Prostate gland (tissue), 2 donors: ENCODE measurements around the gene SMIM24. TPM values are rescaled to one million over a fixed set of nuclear protein-coding genes. Genes with fewer than 3 reads are reported as not detected.
A peak's percentile ranks its signal among the peaks of the same experiment; 100 is the strongest.

ENCODE experiments used
- DNase-seq: peaks from one replicate; pipeline ENCODE4 v3.0.0-alpha.2; 2019; ENCODE audit warnings: low spot score
- H3K27ac ChIP-seq, 2 donors: fragments of 200-600 bp; sonication (generic); 2 replicates each; pipeline ENCODE4 v1.5.1; 2017 to 2019
- H3K27me3 ChIP-seq: fragments of 200-600 bp; sonication (generic); replicated peaks from 2 replicates; pipeline ENCODE4 v1.5.1; 2019; ENCODE audit not compliant: insufficient read depth
- H3K36me3 ChIP-seq, 2 donors: fragments of 200-600 bp; sonication (generic); 1 replicate in 1 of 2; 2 replicates in 1 of 2; pipeline versions ENCODE4 v1.5.1 to v1.8.1; 2017 to 2019
- H3K4me1 ChIP-seq: fragments of 200-600 bp; sonication (generic); replicated peaks from 2 replicates; pipeline ENCODE4 v1.5.1; 2019
- H3K4me3 ChIP-seq, 2 donors: fragments of 200-600 bp; sonication (generic); 2 replicates each; pipeline ENCODE4 v1.5.1; 2017 to 2019
- H3K9me3 ChIP-seq: fragments of 200-600 bp; sonication (generic); 2 replicates; pipeline ENCODE4 v1.5.1; 2017
- CTCF ChIP-seq, 4 experiments: fragments of 200-600 bp in 2 of 4; fragments of 450-650 bp in 2 of 4; sonication (generic) in 2 of 4; IDR thresholded peaks; 1 replicate in 3 of 4; 2 replicates in 1 of 4; pipeline ENCODE4 v1.5.1; 2016 to 2019; ENCODE audit warnings: antibody characterized with exemption in 4 of 4, mild to moderate bottlenecking in 2 of 4, moderate library complexity in 2 of 4
- POLR2A ChIP-seq: fragments of 450-650 bp; IDR thresholded peaks from one replicate; pipeline ENCODE4 v1.6.1; 2016; ENCODE audit warnings: antibody characterized with exemption, mild to moderate bottlenecking
- POLR2AphosphoS5 ChIP-seq: sonication (generic); formaldehyde crosslinking; IDR thresholded peaks from one replicate; pipeline ENCODE4 v1.6.1; 2017; ENCODE audit warnings: antibody characterized with exemption
- WGBS: methylation state at CpG from one replicate; pipeline ENCODE4 v1.1.5; 2018; 5-methylcytosine and 5-hydroxymethylcytosine counted together
- intact Hi-C: fragments of 100-400 bp; cut with DNase I; formaldehyde crosslinking; loops from one replicate; pipeline ENCODE4 v1.14.2; 2022
- total RNA-seq, 2 donors: library from RNA; depleted of rRNA; stranded (reverse); fragments of >200 nt; gene quantifications; one replicate each; pipeline ENCODE4 v1.1.0, GENCODE V29; 2016

SMIM24 gene
- total RNA-seq, 2 donors from 2014 or later = 0.32 to 1.6 TPM

DNA sequence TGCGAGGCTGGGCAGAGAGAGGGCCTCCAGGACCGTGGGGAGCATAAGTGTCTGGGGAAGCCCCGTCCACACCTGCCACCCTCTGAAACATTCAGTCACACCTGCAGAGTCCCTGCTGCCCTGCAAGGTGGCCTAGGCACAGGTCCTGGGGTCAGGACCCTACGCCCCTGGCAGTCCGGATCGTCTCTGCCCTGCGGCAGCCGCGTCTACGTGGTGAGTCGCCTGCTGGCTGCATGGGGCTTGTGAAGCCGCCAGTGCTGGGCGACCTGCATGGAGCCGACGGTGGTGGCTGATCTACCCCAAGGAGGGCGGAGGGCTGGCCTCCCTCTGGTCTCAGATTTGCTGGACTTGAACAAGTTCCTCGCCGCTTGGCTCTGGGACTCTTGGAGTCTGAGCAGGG lies 38.8 kb upstream of the SMIM24 start:
- intact Hi-C loops = no loop called here
- peaks cover 5% of the 10 kb centered on the region for H3K4me1 ChIP-seq
- H3K27ac ChIP-seq = no peak overlapping the region
- TF ChIP-seq POLR2AphosphoS5 (no peak), POLR2A (no peak), CTCF (IDR thresholded peaks at IDR 0.05) (no peak)
- DNase-seq = no peak
- WGBS = 84% methylated on average over 18 of the region's 18 CpGs
- no peak overlapping the region for H3K4me3 ChIP-seq
- H3K27me3 ChIP-seq = no peaks in the 10 kb centered on the region
- H3K9me3 ChIP-seq = no peaks in the 10 kb centered on the region
- no peaks in the 10 kb centered on the region for H3K36me3 ChIP-seq

GRCh38 chr19:3518659-3519058 lies 38.3 kb upstream of the SMIM24 start:
- DNase-seq = no peak
- Histone ChIP-seq H3K9me3 (no peaks in the 10 kb centered on the region), H3K4me1 (peaks cover 5% of the 10 kb centered on the region), H3K36me3 (no peaks in the 10 kb centered on the region), H3K27ac (no peak overlapping the region), H3K27me3 (no peaks in the 10 kb centered on the region), H3K4me3 (no peak overlapping the region)
- WGBS = 69% methylated on average over 2 of the region's 2 CpGs
- TF ChIP-seq POLR2A (no peak), CTCF (IDR thresholded peaks at IDR 0.05) (no peak), POLR2AphosphoS5 (no peak)
- intact Hi-C loops = no loop called here

GRCh38 chr19:3518255-3518654 lies 37.9 kb upstream of the SMIM24 start:
- H3K9me3 ChIP-seq = no peaks in the 10 kb centered on the region
- H3K27me3 ChIP-seq = no peaks in the 10 kb centered on the region
- intact Hi-C loops = no loop called here
- H3K4me3 ChIP-seq = no peak overlapping the region
- 76% methylated on average over 10 of the region's 10 CpGs for WGBS
- H3K36me3 ChIP-seq = no peaks in the 10 kb centered on the region
- H3K27ac ChIP-seq = no peak overlapping the region
- H3K4me1 ChIP-seq = peaks cover 5% of the 10 kb centered on the region
- TF ChIP-seq POLR2A (no peak), POLR2AphosphoS5 (no peak), CTCF (IDR thresholded peaks at IDR 0.05) (no peak)
- DNase-seq = no peak

GRCh38 chr19:3517638-3518037 lies 37.3 kb upstream of the SMIM24 start:
- Histone ChIP-seq H3K4me3 (no peak overlapping the region), H3K36me3 (no peaks in the 10 kb centered on the region), H3K4me1 (peaks cover 5% of the 10 kb centered on the region), H3K9me3 (no peaks in the 10 kb centered on the region), H3K27ac (no peak overlapping the region), H3K27me3 (no peaks in the 10 kb centered on the region)
- 87% methylated on average over 2 of the region's 2 CpGs for WGBS
- no peak for TF ChIP-seq POLR2A
- TF ChIP-seq CTCF (IDR thresholded peaks at IDR 0.05) = no peak
- no peak for TF ChIP-seq POLR2AphosphoS5
- no peak for DNase-seq
- intact Hi-C loops = no loop called here

GRCh38 chr19:3516675-3517207 lies 36.4 kb upstream of the SMIM24 start:
- Histone ChIP-seq H3K27me3 (no peaks in the 10 kb centered on the region), H3K9me3 (no peaks in the 10 kb centered on the region), H3K27ac (no peak overlapping the region), H3K4me1 (peaks cover 5% of the 10 kb centered on the region), H3K4me3 (no peak overlapping the region), H3K36me3 (no peaks in the 10 kb centered on the region)
- intact Hi-C loops = no loop called here
- DNase-seq = peak; percentile 29
- 32% methylated on average over 15 of the region's 15 CpGs for WGBS
- TF ChIP-seq CTCF (IDR thresholded peaks at IDR 0.05) (no peak), POLR2AphosphoS5 (no peak), POLR2A (no peak)
